ENCODE measurements around the gene KRT37.

GRCh38 chr17:41428591-41429291, 4.4 kb upstream of the KRT37 start:
- TF ChIP-seq CTCF (IDR thresholded peaks at IDR 0.05), result no peak
- TF ChIP-seq POLR2AphosphoS5 (IDR thresholded peaks at IDR 0.05), result no peak
- no peak for TF ChIP-seq EP300 (IDR thresholded peaks at IDR 0.05)

Measured in upper lobe of left lung (tissue), 4 donors.